K562 (cell line): Measurements from ENCODE around the gene BNIP1. TPM values are rescaled to one million over a fixed set of nuclear protein-coding genes. Genes with fewer than 3 reads are reported as not detected.

Experiments used
- ARID4B ChIP-seq: sonication (generic); formaldehyde crosslinking; IDR thresholded peaks from 2 replicates; pipeline ENCODE4 v1.8.0; 2022; ENCODE audit warnings: mild to moderate bottlenecking, missing genetic modification reagents
- CBFB ChIP-seq: sonication (generic); formaldehyde crosslinking; IDR thresholded peaks from 2 replicates; pipeline ENCODE4 v1.4.0; 2020; ENCODE audit warnings: mild to moderate bottlenecking, missing genetic modification reagents
- CCAR2 ChIP-seq: fragments of 200-400 bp; formaldehyde crosslinking; IDR thresholded peaks from 2 replicates; pipeline ENCODE4 v1.6.1; 2017; ENCODE audit warnings: mild to moderate bottlenecking, low read depth, low read length
- HEY1 ChIP-seq: fragments of 250-450 bp; sonication (Bioruptor Pico); IDR thresholded peaks from 2 replicates; pipeline ENCODE4 v1.5.0; 2020; ENCODE audit warnings: mild to moderate bottlenecking, moderate library complexity, borderline replicate concordance
- KLF10 ChIP-seq: fragments of 250-450 bp; sonication (Bioruptor Pico); IDR thresholded peaks from 2 replicates; pipeline ENCODE4 v1.6.1; 2021; ENCODE audit warnings: matching md5 sums
- KLF13 ChIP-seq: fragments of 450-650 bp; IDR thresholded peaks from 2 replicates; pipeline ENCODE4 v1.6.1; 2016; ENCODE audit warnings: missing genetic modification characterization, low read depth, mild to moderate bottlenecking, missing compliant biosample characterization, moderate library complexity, borderline replicate concordance
- NCOA2 ChIP-seq, 2 experiments: fragments of 450-650 bp; IDR thresholded peaks; 2 replicates each; pipeline ENCODE4 v1.6.1; 2018; ENCODE audit warnings: mild to moderate bottlenecking in 2 of 2, moderate library complexity in 1 of 2; ENCODE audit not compliant: partially characterized antibody in 2 of 2
- ZC3H11A ChIP-seq: IDR thresholded peaks from 2 replicates; pipeline ENCODE4 v1.6.1; 2012; ENCODE audit warnings: low read depth, low read length, improper control_type of control experiment
- ZKSCAN8 ChIP-seq: fragments of 200-800 bp; sonication (Bioruptor generic); IDR thresholded peaks from 2 replicates; pipeline ENCODE4 v1.6.1; 2016; ENCODE audit warnings: missing genetic modification characterization, missing compliant biosample characterization
- ZNF184 ChIP-seq: sonication (generic); formaldehyde crosslinking; IDR thresholded peaks from 2 replicates; pipeline ENCODE4 v1.5.0; 2020; ENCODE audit warnings: missing genetic modification reagents
- ZNF263 ChIP-seq: sonication (generic); formaldehyde crosslinking; IDR thresholded peaks from 2 replicates; pipeline ENCODE4 v1.8.0; 2022; ENCODE audit warnings: mild to moderate bottlenecking, missing genetic modification reagents, borderline replicate concordance
- ZNF512 ChIP-seq: IDR thresholded peaks from 2 replicates; pipeline ENCODE4 v1.6.1; 2016; ENCODE audit warnings: missing genetic modification characterization, missing compliant biosample characterization
- polyA plus RNA-seq, 8 experiments: library from polyadenylated mRNA; depleted of rRNA in 4 of 8; stranded (reverse) in 5 of 8; unstranded in 3 of 8; fragments of >200 nt; fragmentation: Nextera tagmentation in 2 of 8; fragmentation: Illumina TruSeq in 1 of 8; extraction: Ambion mirVana in 2 of 8; extraction: Trizol in 1 of 8; gene quantifications; 2 replicates each; pipeline versions ENCODE4 v1.2.1 to v1.2.3, GENCODE V29; 2011 to 2014; ENCODE audit warnings: inconsistent platforms in 1 of 8, missing spikeins in 1 of 8
- total RNA-seq, 7 experiments: library from RNA; depleted of rRNA in 6 of 7; stranded (reverse); fragments of >200 nt in 6 of 7; fragmentation: Illumina TruSeq in 2 of 7; extraction: Trizol in 2 of 7; gene quantifications; 2 replicates each; pipeline versions ENCODE4 v1.2.1 to v1.2.3, GENCODE V29; 2011 to 2021; ENCODE audit warnings: low replicate concordance in 1 of 7
- TF ChIP-seq, protein P1 (sequence below): fragments of 150-350 bp; IDR thresholded peaks from 2 replicates; pipeline ENCODE4 v1.6.1; 2014; ENCODE audit warnings: low read depth, mild to moderate bottlenecking, low read length, borderline replicate concordance
- TF ChIP-seq, protein P2 (sequence below), 2 experiments: fragments of 200-800 bp in 1 of 2; sonication (Bioruptor generic) in 1 of 2; sonication (generic) in 1 of 2; formaldehyde crosslinking in 1 of 2; IDR thresholded peaks in 1 of 2; conservative IDR thresholded peaks in 1 of 2; 2 replicates each; pipeline versions ENCODE4 v1.5.0 to v1.6.1; 2016 to 2020; ENCODE audit warnings: missing compliant biosample characterization in 1 of 2, missing genetic modification characterization in 1 of 2, missing genetic modification reagents in 1 of 2

Gene BNIP1
- total and polyA plus RNA-seq, 9 of the 15 experiments (the other 6 are each of a cell fraction or from before 2014, with no cell fraction given), result 18.8 to 65.0 (median 26.2) TPM

GRCh38 chr5:173144200-173145176, at the start of gene BNIP1 (continued):
- TF ChIP-seq ZNF263 (CRISPR knock-in tag) (peak; percentile 15; the same call in 1 of the 2 replicates), ARID4B (CRISPR knock-in tag) (peak; percentile 33), HEY1 (CRISPR knock-in tag) (no peak), ZC3H11A (no peak), ZNF184 (no peak), ZNF512 (tag) (no peak), CBFB (CRISPR knock-in tag) (no peak; the same call in 1 of the 2 replicates), NCOA2 (IDR thresholded peaks at IDR 0.05; ENCODE audit: partially characterized antibody in 2 of 2) (no peak), KLF13 (tag) (no peak), KLF10 (CRISPR knock-in tag) (no peak), CCAR2 (no peak), ZKSCAN8 (no peak)
- TF ChIP-seq, protein P1, sequence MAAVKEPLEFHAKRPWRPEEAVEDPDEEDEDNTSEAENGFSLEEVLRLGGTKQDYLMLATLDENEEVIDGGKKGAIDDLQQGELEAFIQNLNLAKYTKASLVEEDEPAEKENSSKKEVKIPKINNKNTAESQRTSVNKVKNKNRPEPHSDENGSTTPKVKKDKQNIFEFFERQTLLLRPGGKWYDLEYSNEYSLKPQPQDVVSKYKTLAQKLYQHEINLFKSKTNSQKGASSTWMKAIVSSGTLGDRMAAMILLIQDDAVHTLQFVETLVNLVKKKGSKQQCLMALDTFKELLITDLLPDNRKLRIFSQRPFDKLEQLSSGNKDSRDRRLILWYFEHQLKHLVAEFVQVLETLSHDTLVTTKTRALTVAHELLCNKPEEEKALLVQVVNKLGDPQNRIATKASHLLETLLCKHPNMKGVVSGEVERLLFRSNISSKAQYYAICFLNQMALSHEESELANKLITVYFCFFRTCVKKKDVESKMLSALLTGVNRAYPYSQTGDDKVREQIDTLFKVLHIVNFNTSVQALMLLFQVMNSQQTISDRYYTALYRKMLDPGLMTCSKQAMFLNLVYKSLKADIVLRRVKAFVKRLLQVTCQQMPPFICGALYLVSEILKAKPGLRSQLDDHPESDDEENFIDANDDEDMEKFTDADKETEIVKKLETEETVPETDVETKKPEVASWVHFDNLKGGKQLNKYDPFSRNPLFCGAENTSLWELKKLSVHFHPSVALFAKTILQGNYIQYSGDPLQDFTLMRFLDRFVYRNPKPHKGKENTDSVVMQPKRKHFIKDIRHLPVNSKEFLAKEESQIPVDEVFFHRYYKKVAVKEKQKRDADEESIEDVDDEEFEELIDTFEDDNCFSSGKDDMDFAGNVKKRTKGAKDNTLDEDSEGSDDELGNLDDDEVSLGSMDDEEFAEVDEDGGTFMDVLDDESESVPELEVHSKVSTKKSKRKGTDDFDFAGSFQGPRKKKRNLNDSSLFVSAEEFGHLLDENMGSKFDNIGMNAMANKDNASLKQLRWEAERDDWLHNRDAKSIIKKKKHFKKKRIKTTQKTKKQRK, result no peak
- TF ChIP-seq, protein P2, sequence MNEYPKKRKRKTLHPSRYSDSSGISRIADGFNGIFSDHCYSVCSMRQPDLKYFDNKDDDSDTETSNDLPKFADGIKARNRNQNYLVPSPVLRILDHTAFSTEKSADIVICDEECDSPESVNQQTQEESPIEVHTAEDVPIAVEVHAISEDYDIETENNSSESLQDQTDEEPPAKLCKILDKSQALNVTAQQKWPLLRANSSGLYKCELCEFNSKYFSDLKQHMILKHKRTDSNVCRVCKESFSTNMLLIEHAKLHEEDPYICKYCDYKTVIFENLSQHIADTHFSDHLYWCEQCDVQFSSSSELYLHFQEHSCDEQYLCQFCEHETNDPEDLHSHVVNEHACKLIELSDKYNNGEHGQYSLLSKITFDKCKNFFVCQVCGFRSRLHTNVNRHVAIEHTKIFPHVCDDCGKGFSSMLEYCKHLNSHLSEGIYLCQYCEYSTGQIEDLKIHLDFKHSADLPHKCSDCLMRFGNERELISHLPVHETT (CRISPR knock-in tag; conservative IDR thresholded peaks at IDR 0.05 in 1 of 2, IDR thresholded peaks at IDR 0.05 in 1 of 2), result no peak
